Measurements from ENCODE around the gene UNC5C. TPM values are rescaled to one million over a fixed set of nuclear protein-coding genes. Genes with fewer than 3 reads are reported as not detected.

The UNC5C gene
- polyA plus RNA-seq, 1 of the 3 experiments (the other 2 are of a cell fraction), result 3.3 TPM

DNA sequence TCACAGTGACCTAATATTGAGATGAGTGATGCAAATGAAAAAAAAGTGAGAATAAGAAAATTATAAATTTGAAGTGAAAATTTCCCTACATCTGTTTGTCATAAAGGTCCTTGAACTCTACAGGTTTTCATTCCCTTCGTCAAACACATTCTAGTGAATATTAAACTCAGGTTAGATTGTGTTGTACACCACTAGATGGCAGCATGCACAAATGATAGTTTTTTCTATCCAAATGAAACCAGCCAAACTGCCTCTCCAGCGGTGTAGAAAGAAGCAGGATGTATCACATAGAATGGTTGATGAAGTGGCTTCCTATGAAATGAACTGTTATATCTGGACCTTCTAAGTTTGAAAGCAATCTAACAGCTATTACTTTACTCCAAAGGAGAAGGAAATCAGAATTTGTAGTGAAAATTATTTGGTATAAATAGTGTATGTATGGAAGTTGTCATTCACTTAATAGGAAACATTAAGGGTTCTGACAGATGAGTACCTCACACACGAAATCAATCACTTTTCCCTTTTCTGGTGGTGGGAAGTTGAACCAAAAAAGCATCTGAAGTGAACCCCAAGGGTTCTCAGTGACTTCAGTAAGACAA is 382.7 kb downstream of the UNC5C start:
- no peaks in the 10 kb centered on the region for H3K27me3 ChIP-seq (ENCODE audit: insufficient read depth)
- peaks cover 0 to 15% of the 10 kb centered on the region in 2 experiments; a peak in 2 of 4 replicates for H3K4me1 ChIP-seq (ENCODE audit: control insufficient read depth in 1 of 2, insufficient read depth in 2 of 2, low read depth in 1 of 2, low read length in 1 of 2)
- no peaks in the 10 kb centered on the region for H4K20me1 ChIP-seq (ENCODE audit: insufficient read depth)
- H2AFZ ChIP-seq (ENCODE audit: low read depth), result no peak overlapping the region
- H3K4me2 ChIP-seq, result no peak overlapping the region
- WGBS (ENCODE audit: low lambda C conversion rate), result 11% methylated on average over 3 of the region's 3 CpGs
- H3K9me3 ChIP-seq, result no peaks in the 10 kb centered on the region
- H3K9ac ChIP-seq, result no peak overlapping the region
- no peak overlapping the region for H3K4me3 ChIP-seq (ENCODE audit: low read depth in 2 of 2, low read length in 1 of 2)
- H3K79me2 ChIP-seq (ENCODE audit: insufficient read depth), result no peaks in the 10 kb centered on the region
- POLR2A ChIA-PET, result no interaction called here
- peak overlapping the region in 1 of 2 experiments; percentile 55; a peak in 2 of 4 replicates for H3K27ac ChIP-seq (ENCODE audit: low read depth in 2 of 2, low read length in 1 of 2)
- H3K9me2 ChIP-seq, result no peaks in the 10 kb centered on the region
- DNase-seq, result peak; percentile 59
- CTCF ChIA-PET, result interaction anchor here (0.6 to 4.6 kb wide), 15 partner anchors 10 to 1987 kb away, joined by 3 to 29 read pairs (median 3); no protein-coding TSS in a partner anchor
- no peaks in the 10 kb centered on the region for H3F3A ChIP-seq (replicated peaks; ENCODE audit: insufficient read depth)
- TF ChIP-seq, protein P1, sequence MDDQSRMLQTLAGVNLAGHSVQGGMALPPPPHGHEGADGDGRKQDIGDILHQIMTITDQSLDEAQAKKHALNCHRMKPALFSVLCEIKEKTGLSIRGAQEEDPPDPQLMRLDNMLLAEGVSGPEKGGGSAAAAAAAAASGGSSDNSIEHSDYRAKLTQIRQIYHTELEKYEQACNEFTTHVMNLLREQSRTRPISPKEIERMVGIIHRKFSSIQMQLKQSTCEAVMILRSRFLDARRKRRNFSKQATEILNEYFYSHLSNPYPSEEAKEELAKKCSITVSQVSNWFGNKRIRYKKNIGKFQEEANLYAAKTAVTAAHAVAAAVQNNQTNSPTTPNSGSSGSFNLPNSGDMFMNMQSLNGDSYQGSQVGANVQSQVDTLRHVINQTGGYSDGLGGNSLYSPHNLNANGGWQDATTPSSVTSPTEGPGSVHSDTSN (IDR thresholded peaks at IDR 0.05), result no peak
- TF ChIP-seq CTCF (IDR thresholded peaks at IDR 0.05), result peak; percentile 73
- TF ChIP-seq NRF1 (IDR thresholded peaks at IDR 0.05; ENCODE audit: low read depth, low read length), result no peak
- peak; percentile 75 for TF ChIP-seq SMC3 (IDR thresholded peaks at IDR 0.05; ENCODE audit: low read depth, low read length)
- peak; percentile 91 for TF ChIP-seq RAD21 (IDR thresholded peaks at IDR 0.05; ENCODE audit: low read length)
- TF ChIP-seq SIN3A (IDR thresholded peaks at IDR 0.05; ENCODE audit: borderline replicate concordance, low read depth, low read length), result no peak
- no peak for TF ChIP-seq USF1 (IDR thresholded peaks at IDR 0.05; ENCODE audit: borderline replicate concordance, low read depth)
- H3K36me3 ChIP-seq (replicated peaks in 1 of 2; ENCODE audit: control insufficient read depth in 1 of 2, insufficient read depth in 2 of 2, low read length in 1 of 2), result peaks cover 0 to 55% of the 10 kb centered on the region in 2 experiments

- CTCF ChIA-PET, result interaction anchor here (1.0 to 1.6 kb wide), 2 partner anchors 9 to 42 kb away, joined by 3 to 5 read pairs; no protein-coding TSS in a partner anchor
- no peak for DNase-seq
- H3K79me2 ChIP-seq (ENCODE audit: insufficient read depth), result no peaks in the 10 kb centered on the region
- no peaks in the 10 kb centered on the region for H3K27me3 ChIP-seq (ENCODE audit: insufficient read depth)
- H3K9me3 ChIP-seq, result no peaks in the 10 kb centered on the region
- H3F3A ChIP-seq (replicated peaks; ENCODE audit: insufficient read depth), result no peaks in the 10 kb centered on the region
- no peak overlapping the region for H3K4me2 ChIP-seq
- no peak overlapping the region for H2AFZ ChIP-seq (ENCODE audit: low read depth)
- WGBS (ENCODE audit: low lambda C conversion rate), result 91% methylated on average over 6 of the region's 6 CpGs
- no peak overlapping the region for H3K9ac ChIP-seq
- H4K20me1 ChIP-seq (ENCODE audit: insufficient read depth), result no peaks in the 10 kb centered on the region
- POLR2A ChIA-PET, result no interaction called here
- no peak overlapping the region for H3K27ac ChIP-seq (ENCODE audit: low read depth in 2 of 2, low read length in 1 of 2)
- H3K36me3 ChIP-seq (replicated peaks in 1 of 2; ENCODE audit: control insufficient read depth in 1 of 2, insufficient read depth in 2 of 2, low read length in 1 of 2), result peaks cover 0 to 31% of the 10 kb centered on the region in 2 experiments
- no peaks in the 10 kb centered on the region for H3K9me2 ChIP-seq
- no peak overlapping the region for H3K4me3 ChIP-seq (ENCODE audit: low read depth in 2 of 2, low read length in 1 of 2)
- H3K4me1 ChIP-seq (ENCODE audit: control insufficient read depth in 1 of 2, insufficient read depth in 2 of 2, low read depth in 1 of 2, low read length in 1 of 2), result peaks cover 0 to 12% of the 10 kb centered on the region in 2 experiments; a peak in 2 of 4 replicates
- TF ChIP-seq RFX5 (IDR thresholded peaks at IDR 0.05; ENCODE audit: low read length), result no peak
- TF ChIP-seq GATA2 (CRISPR knock-in tag; IDR thresholded peaks at IDR 0.05), result no peak
- TF ChIP-seq MEF2A (IDR thresholded peaks at IDR 0.05; ENCODE audit: borderline replicate concordance, low read depth), result no peak
- TF ChIP-seq SMC3 (IDR thresholded peaks at IDR 0.05; ENCODE audit: low read depth, low read length), result no peak
- TF ChIP-seq, protein P2, sequence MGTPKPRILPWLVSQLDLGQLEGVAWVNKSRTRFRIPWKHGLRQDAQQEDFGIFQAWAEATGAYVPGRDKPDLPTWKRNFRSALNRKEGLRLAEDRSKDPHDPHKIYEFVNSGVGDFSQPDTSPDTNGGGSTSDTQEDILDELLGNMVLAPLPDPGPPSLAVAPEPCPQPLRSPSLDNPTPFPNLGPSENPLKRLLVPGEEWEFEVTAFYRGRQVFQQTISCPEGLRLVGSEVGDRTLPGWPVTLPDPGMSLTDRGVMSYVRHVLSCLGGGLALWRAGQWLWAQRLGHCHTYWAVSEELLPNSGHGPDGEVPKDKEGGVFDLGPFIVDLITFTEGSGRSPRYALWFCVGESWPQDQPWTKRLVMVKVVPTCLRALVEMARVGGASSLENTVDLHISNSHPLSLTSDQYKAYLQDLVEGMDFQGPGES (IDR thresholded peaks at IDR 0.05; ENCODE audit: low read depth, low read length), result no peak
- TF ChIP-seq FOSL2 (IDR thresholded peaks at IDR 0.05; ENCODE audit: borderline replicate concordance, low read depth), result no peak
- TF ChIP-seq YY1 (IDR thresholded peaks at IDR 0.05; ENCODE audit: low read depth), result no peak
- TF ChIP-seq, protein P3, sequence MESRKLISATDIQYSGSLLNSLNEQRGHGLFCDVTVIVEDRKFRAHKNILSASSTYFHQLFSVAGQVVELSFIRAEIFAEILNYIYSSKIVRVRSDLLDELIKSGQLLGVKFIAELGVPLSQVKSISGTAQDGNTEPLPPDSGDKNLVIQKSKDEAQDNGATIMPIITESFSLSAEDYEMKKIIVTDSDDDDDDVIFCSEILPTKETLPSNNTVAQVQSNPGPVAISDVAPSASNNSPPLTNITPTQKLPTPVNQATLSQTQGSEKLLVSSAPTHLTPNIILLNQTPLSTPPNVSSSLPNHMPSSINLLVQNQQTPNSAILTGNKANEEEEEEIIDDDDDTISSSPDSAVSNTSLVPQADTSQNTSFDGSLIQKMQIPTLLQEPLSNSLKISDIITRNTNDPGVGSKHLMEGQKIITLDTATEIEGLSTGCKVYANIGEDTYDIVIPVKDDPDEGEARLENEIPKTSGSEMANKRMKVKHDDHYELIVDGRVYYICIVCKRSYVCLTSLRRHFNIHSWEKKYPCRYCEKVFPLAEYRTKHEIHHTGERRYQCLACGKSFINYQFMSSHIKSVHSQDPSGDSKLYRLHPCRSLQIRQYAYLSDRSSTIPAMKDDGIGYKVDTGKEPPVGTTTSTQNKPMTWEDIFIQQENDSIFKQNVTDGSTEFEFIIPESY (IDR thresholded peaks at IDR 0.05; ENCODE audit: borderline replicate concordance, low read depth), result no peak
- no peak for TF ChIP-seq EP300 (IDR thresholded peaks at IDR 0.05; ENCODE audit: borderline replicate concordance in 1 of 2, low read depth in 1 of 2, low read length in 1 of 2)
- no peak for TF ChIP-seq JUND (IDR thresholded peaks at IDR 0.05)
- TF ChIP-seq RAD21 (IDR thresholded peaks at IDR 0.05; ENCODE audit: low read length), result no peak
- no peak for TF ChIP-seq TCF12 (IDR thresholded peaks at IDR 0.05)
- no peak for TF ChIP-seq TAF1 (IDR thresholded peaks at IDR 0.05; ENCODE audit: borderline replicate concordance, low read depth, low read length)
- TF ChIP-seq MXI1 (IDR thresholded peaks at IDR 0.05; ENCODE audit: low read depth, low read length), result no peak
- TF ChIP-seq RCOR1 (IDR thresholded peaks at IDR 0.05; ENCODE audit: low read length), result no peak
- TF ChIP-seq FOXJ3 (CRISPR knock-in tag; IDR thresholded peaks at IDR 0.05), result no peak
Observed at GRCh38 chr4:95162867-95163266, 385.9 kb downstream of the UNC5C start.
